WERI-Rb-1 (cell line): ENCODE data around the gene PYCARD.

Experiments used
- DNase-seq: peaks from one replicate; pipeline ENCODE4 v3.0.0-alpha.2; 2020
- H3K27ac ChIP-seq: fragments of 250-450 bp; sonication (Bioruptor Pico); 2 replicates; pipeline ENCODE4 v1.5.1; 2020; ENCODE audit warnings: mild to moderate bottlenecking, moderate library complexity
- H3K27me3 ChIP-seq: fragments of 250-450 bp; sonication (Bioruptor Pico); 2 replicates; pipeline ENCODE4 v1.5.1; 2021; ENCODE audit warnings: mild to moderate bottlenecking, low read depth, moderate library complexity; ENCODE audit not compliant: insufficient read depth, severe bottlenecking
- H3K36me3 ChIP-seq: fragments of 250-450 bp; sonication (Bioruptor Pico); 2 replicates; pipeline ENCODE4 v1.5.1; 2020; ENCODE audit warnings: mild to moderate bottlenecking, moderate library complexity
- H3K4me3 ChIP-seq: 2 replicates; pipeline ENCODE4 v1.5.1; 2011; ENCODE audit warnings: low read depth, mild to moderate bottlenecking, control low read depth, low read length
- H3K9me3 ChIP-seq: fragments of 250-450 bp; sonication (Bioruptor Pico); 2 replicates; pipeline ENCODE4 v1.5.1; 2021; ENCODE audit warnings: mild to moderate bottlenecking, moderate library complexity; ENCODE audit not compliant: severe bottlenecking
- CTCF ChIP-seq: IDR thresholded peaks from 2 replicates; pipeline ENCODE4 v1.5.1; 2011; ENCODE audit warnings: low read depth, mild to moderate bottlenecking, control low read depth, inconsistent platforms, low read length

Gene PYCARD

GRCh38 chr16:31217136-31217530 is 14.6 kb upstream of the PYCARD start:
- Histone ChIP-seq H3K9me3 (no peaks in the 10 kb centered on the region), H3K4me3 (no peak overlapping the region), H3K27me3 (peaks cover 71% of the 10 kb centered on the region), H3K36me3 (no peaks in the 10 kb centered on the region), H3K27ac (no peak overlapping the region)
- DNase-seq: no peak
- no peak for TF ChIP-seq CTCF

DNA sequence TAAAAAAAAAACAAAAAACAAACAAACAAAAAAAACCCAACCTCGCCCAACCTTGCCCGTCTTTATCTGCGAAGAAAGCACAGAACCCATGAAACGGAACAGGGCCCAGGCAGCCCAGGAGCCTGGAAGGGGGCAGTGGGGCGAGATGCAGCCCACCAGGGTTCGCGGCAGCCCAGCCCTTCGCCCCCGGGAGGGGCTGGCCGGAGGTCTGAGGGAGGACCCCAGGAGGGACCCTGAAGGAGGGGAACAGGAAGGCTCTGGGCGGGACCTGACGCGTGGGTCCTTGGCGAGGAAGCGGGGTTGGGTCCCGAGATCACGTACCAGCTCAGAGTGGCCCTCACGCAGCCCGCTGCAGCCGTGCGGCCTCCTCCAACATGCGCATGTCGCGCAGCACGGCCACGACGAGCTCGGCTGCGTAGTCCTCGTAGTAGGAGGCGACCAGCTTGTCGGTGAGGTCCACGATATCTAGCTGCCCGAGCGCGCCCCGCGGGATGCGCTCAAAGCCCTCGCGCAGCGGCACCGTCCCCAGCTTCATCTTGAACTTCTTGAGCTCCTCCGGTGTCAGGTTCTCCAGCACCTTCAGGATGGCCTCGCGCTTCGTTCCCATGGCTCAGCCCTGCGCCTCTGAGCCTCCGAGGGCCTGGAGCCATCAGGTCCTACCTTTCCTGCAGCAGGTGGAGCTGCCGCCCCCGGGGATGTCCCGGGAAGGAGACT is 14.0 kb upstream of the PYCARD start, which contains the start of gene PYDC1:
TSS of gene PYDC1 (minus strand) at position 714 of the 714 bp plus-strand sequence. CDS start at position 607, 107 bp downstream.
- no peaks in the 10 kb centered on the region for H3K9me3 ChIP-seq
- H3K36me3 ChIP-seq: no peaks in the 10 kb centered on the region
- DNase-seq: no peak
- no peak for TF ChIP-seq CTCF
- H3K4me3 ChIP-seq: peak within 1 kb of the TSS; percentile 4; the same call in 1 of the 2 replicates
- H3K27me3 ChIP-seq: peaks cover 69% of the 10 kb centered on the region
- no peak within 1 kb of the TSS for H3K27ac ChIP-seq

GRCh38 chr16:31215287-31216162 is 13.0 kb upstream of the PYCARD start:
- Histone ChIP-seq H3K27me3 (peaks cover 64% of the 10 kb centered on the region), H3K27ac (no peak overlapping the region), H3K36me3 (no peaks in the 10 kb centered on the region), H3K9me3 (no peaks in the 10 kb centered on the region), H3K4me3 (peak overlapping the region; percentile 10; the same call in 1 of the 2 replicates)
- TF ChIP-seq CTCF: no peak
- DNase-seq: no peak

- Histone ChIP-seq H3K36me3 (no peaks in the 10 kb centered on the region), H3K4me3 (no peak overlapping the region), H3K9me3 (no peaks in the 10 kb centered on the region), H3K27me3 (peaks cover 59% of the 10 kb centered on the region), H3K27ac (no peak overlapping the region)
- TF ChIP-seq CTCF: no peak
- DNase-seq: no peak
Measured at GRCh38 chr16:31214708-31215286, 12.2 kb upstream of the PYCARD start.

- Histone ChIP-seq H3K27me3 (peaks cover 54% of the 10 kb centered on the region), H3K4me3 (no peak within 1 kb of the TSS)
- DNase-seq: no peak
Measured at GRCh38 chr16:31213877-31214707, 11.5 kb upstream of the PYCARD start, which contains the start of gene TRIM72. Gene TRIM72 (plus strand): TSS chr16:31214119. CDS start chr16:31214739, 620 bp downstream.

More at GRCh38 chr16:31213877-31214707, 11.5 kb upstream of the PYCARD start, which contains the start of gene TRIM72:
- H3K36me3 ChIP-seq: no peaks in the 10 kb centered on the region
- TF ChIP-seq CTCF: no peak
- no peaks in the 10 kb centered on the region for H3K9me3 ChIP-seq
- no peak within 1 kb of the TSS for H3K27ac ChIP-seq
